Activated naive CD8-positive, alpha-beta T cell treated with anti-CD3 and anti-CD28 coated beads, Interleukin-2, amount 50 U/mL, for 16 hours (primary cell): ENCODE data around the gene OTOP2.

ENCODE experiments used
- DNase-seq: peaks from one replicate; pipeline ENCODE4 v3.0.0-alpha.2; 2020; ENCODE audit warnings: low read depth, low spot score

OTOP2 gene

DNA sequence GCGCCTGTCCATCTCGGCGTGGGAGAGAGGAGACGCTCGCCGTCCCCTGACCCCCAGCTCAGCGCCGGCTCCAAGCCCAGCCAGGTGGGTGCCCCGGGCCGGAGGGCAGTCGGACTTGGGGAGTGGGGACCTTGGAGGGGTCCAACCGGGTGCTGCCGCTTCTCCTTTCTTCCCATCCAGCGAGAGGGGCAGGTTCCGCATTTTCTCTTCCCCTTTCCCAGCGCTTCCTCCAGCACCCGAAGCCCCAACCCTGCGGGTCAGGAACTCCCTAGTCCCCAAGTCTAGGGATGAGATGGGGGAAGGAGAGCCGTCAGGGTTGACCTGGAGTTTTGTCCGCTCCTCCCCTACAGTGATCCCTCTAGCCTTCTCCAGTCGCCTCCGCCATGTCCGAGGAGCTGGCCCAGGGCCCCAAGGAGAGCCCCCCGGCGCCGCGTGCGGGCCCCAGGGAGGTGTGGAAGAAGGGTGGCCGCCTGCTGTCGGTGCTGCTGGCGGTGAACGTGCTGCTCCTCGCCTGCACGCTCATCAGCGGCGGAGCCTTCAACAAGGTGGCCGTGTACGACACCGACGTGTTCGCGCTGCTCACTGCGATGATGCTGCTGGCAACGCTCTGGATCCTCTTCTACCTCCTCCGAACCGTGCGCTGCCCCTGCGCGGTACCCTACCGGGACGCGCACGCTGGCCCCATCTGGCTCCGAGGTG, at the start of gene OTOP2:
Gene OTOP2 (plus strand): TSS at position 24 of the 699 bp plus-strand sequence. CDS start 360 bp downstream, at position 384.
- DNase-seq, result no peak

DNA sequence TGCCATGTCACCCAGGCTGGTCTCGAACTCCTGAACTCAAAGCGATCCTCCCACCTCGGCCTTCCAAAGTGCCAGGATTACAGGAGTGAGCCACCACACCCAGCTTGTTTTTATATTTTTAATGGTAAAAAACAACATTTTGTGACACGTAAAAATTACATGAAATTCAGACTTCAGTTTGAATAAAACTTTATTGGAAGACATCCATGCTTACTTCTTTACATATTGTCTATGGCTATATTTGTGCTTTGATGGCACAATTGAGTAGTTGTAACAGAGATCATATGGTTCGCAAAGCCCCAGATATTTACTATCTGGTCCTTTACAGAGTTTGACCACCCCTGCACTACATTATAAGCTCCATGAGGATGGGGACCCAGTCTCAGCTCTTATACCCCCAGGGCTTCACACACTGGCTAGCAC, 49.4 kb upstream of the OTOP2 start:
- no peak for DNase-seq

DNA sequence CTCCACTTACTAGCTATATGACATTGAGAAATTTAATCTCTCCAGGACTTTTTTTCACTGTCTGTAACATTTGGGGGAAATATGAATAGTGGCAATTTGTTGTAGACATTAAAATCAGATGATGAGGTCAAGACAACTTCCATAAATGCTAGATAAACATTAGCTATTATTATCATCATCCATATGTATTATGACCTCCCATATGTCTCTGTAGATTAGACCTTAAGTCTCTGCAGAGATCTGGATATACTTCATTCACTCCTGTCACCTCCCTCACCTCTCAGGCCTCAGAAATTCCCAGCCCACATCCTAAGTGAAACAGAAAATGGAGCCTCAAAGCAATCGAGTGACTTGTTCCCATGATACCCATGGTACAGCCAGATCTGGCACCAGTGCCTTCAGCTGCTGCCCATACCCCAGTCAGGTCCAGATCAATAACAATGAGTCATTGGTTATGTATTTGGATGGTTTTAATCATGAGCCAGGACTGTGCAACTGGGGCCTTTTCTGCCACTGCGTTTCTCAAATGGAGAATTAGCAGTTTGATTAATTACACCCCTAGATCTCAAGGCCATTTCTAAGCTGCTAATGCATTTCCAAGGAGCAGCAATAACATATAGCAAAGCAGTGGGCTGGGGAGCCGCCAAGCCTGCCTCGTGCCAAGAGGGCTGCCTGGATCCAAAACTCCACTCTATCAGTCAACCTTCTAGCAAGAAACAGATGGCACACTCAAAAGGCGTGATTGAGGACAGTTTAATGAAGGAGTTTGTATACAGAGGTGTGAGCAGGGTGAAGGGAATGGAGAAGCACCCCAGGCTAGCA, 48.7 kb upstream of the OTOP2 start:
- no peak for DNase-seq

DNA sequence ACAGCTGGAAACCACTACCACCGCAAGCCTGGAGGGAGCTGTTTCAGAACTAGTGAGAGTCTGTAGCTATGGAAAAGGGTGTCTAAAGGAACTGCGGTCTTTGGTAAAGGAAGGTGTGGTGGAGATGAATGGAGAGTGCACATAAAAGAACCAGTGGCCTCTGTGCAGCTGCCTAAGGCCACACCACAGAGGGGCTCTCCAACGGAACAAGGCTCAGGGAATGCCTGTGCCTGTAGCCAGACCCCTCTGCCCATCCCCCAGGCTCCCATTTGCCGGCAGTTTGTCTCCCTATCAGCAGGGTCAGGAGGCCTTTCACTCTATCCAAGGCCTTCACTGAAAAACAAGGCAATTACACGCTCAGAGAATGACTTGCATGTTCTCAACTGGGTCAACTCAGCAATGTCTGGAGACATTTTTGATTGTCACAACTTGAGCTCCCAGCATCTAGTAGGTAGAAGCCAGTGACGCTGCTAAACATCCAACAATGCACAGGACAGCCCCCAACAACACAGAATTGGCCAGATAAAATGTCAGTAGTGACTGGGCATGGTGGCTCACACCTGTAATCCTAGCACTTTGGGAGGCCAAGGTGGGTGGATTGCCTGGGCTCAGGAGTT, 48.0 kb upstream of the OTOP2 start:
- no peak for DNase-seq

- no peak for DNase-seq
These were observed 46.2 kb upstream of the OTOP2 start for GRCh38 chr17:74877592-74878548.

- DNase-seq, result no peak
These were observed 45.4 kb upstream of the OTOP2 start for GRCh38 chr17:74878658-74879057.

DNA sequence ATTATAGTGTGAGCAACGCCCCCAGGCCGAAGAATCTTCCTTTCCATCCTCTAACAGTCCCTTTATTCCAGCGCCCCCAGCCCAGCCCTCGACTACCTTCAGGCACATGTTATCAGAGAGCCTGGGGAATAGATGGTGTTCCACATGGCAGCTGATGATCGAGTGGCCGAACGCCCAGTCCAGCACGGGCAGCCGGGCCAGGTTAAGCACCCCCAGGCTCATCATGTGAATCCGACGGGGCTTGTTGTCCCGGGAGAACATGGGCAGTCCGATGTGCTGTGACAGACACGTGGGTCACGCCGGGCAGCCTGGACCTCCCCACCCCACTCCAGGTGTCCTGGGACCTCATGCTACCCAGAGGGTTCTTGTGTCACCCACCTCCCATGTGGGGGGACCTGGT, 44.8 kb upstream of the OTOP2 start:
- DNase-seq, result no peak

DNA sequence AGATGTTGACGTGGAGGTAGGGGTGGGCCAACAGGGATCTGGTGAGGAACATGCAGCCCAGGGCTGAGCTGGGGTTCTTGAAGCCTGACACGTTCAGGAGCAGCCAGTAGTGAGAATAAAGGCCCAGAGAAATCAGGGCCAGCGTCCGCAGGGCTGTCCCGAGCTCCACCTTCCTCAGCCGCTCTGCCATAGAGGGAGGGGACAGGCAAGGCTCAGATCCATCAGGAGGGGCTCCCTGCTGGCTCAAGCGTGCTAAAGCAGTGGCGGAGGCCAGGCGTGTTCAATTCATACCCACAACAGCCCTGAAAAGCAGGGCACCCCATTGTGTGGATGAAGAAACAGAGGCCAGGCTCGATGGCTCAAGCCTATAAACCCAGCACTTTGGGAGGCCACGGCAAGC, 43.0 kb upstream of the OTOP2 start:
- DNase-seq, result no peak

DNA sequence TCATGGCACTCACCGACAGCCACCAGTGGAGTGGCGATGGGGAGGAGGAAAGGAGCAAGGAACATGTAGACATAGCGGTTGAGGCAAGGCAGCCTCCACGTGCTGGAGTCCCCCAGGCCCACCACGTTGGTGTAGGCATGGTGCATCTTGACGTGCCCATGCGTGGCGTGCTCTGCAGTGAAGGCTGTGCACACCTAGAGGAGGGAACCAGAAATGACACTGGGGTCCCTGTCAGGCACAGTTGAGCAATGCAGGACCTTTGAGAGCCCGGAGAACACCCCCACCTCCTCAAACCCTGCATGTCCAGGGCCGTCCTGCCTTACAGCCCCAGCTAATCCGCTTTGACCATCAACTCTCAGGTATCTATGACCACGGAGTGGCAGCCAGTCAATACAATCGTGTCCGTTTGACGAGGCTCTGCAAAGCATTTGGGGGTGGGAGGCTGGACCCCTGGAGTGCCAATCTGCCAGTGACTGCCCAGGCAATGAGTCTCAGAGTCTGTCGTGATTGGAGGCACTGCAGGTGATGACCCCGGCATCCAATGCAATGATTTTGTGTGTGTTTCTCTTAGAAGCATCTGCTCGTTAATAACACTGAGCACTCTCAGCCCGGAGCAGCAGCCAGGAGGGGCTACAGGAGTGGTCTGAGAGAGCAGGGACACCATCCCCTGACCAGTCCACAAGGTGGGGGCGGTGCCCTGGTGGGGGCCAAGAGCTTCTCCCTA, 41.4 kb upstream of the OTOP2 start:
- DNase-seq, result no peak

DNA sequence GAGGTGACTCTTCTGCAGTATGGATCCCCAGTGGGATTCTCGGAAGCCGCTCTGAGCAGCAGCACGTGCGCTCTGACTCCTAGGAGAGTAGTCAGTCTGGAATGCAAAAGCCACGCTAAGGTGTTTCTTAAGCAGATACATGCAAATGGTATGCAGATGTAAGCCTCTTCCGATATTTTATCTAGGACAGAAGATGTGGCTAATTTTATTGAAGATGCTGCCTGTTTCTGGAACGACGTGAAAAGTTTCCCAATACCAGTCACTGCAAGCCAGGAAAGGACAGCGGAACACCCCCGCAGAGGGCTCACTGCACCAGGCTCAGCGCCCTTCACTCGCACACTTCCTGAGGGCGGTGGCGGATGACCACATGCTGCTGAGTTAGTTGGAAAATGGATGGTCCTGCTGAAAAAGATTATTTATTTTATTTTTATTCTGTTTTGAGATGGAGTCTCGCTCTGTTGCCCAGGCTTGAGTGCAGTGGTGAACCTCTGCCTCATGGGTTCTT, 40.8 kb upstream of the OTOP2 start:
- DNase-seq, result no peak

DNA sequence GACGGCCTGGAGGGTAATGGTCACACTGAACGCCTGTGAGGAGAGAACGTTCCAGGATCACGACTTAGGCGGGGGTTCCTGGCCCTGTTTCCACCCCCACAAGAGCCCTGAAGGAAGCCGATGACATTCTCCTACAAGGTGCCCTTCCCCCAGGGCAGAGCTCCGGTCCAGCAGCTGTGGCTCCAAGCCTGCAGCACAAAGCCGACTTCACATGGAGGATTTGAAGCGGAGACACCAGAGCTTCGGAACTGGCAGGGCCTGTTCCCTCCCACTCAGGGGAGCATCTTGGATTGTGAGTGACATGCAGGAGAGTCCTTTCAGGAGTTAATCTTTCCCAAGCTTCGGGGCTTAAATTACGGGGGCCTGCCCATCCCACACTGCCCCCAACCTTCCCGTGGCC, 35.6 kb upstream of the OTOP2 start:
- DNase-seq, result no peak

GRCh38 chr17:74890554-74890953, 33.5 kb upstream of the OTOP2 start:
- no peak for DNase-seq

DNA sequence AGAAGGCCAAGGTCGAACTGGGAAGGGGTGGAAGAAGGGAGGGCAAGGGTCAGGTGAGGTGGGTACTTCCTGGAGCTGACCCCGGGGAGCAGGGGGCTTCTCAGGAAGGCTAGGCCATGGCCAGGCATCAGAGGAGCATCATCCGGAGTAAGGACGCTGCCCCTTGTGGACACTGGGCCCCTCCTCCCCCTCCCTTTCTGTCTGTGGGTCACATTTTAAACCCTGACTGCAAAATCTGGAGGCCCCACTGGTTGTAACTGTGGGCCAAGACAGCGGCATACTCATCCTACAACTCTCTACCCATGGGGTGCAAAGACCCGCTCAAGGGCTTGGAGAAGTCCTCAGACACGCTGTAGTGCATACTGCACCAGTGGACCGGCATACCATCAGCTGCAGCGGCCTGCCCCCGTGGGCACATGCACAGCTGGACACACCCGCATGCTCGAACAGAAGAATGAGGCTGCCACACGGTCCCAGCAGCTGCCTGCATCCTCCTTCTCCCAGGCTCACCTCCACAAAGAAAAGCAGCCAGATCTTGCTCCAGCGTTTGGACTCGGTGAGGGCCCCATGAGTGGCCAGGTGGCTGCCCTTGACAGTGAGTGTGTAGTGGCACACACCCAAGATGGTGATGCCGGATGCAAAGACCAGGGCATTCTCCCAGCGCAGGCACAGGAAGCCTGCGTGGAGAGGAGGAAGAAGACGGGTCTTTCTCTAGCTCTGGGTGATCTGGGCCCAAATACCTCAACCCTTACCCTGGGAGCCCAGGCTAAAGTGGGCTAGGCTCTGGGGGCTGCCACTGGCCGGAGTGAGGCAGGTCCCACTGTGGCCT, 31.8 kb upstream of the OTOP2 start:
- DNase-seq, result no peak

DNA sequence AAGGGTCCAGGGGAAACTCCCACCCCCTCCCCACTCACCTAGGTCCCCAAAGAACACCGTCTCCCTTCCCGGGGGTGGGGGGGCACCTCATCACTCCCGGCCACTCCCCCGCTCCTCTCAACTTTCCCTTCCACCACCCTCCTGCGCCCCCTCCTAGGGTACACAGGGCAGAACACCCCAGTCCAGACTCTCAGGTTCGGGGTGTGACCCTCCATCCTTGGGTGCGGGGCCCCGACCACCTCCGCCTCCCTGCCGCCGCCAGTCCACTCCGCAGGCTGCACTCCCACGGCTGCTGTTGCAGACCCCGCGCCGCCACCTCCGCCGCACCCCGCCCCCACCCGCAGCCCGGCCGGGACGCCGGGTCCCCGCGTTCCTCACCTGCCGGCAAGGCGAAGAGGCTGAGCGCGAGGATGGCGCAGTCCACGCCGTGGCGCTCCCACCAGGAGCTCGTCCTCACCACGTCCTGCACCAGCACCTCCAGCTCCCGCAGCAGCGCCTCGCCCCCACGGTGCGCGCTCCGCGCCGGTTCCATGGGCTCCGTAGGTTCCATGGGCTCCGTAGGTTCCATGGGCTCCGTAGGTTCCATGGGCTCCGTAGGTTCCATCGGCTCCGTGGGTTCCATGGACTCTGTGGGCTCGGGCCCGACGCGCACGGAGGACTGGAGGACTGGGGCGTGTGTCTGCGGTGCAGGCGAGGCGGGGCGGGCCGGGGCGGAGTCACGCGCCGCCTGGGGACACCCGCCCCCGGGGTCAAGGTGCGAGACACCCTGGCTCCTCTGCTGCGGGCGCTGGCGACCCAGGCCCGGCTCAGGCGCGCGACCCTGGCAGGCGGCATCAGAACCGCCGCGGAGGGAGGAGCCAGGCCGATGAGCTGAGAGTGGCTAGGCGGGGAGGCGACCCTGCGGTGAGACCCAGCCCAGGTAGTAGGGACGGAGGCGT, 30.8 kb upstream of the OTOP2 start, which contains the start of gene FADS6:
Gene FADS6 (minus strand): TSS at position 660 of the 938 bp plus-strand sequence. CDS start 38 bp downstream, at position 622.
- no peak for DNase-seq

DNA sequence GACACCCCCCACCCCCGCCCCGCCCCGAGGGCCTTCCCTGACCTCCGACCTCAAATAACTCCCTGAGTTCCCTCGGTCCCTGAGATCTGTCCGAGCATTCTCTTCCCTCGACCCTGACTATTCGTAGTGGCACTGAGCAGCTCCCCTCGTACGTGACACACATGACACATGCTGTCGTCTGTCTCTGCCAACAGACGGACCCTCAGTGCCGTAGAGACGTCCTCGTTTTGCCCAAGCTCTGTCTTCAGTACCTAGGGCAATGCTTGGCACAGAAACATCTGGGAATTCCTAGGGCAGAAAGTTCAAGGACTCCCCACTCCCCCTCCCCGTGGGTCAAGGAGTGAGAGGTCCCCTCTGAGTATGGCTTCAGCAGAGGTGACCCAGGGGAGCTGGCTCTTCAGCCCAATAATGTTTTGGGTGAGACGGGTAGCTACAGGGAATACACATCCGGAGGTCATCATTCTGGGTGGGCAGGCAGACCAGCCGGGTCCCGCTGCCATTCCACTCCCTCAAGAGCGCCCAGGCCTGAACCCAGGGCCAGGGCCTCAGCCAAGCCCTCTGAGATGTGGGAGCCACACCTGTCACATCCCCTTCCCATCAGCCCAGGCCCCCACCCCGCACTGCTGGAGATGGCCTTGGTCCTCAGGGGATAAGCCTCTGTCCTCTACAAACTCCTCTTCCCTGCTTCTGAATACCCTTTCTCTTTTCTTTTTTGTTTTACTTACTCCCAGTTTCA, 30.0 kb upstream of the OTOP2 start:
- DNase-seq, result no peak

DNA sequence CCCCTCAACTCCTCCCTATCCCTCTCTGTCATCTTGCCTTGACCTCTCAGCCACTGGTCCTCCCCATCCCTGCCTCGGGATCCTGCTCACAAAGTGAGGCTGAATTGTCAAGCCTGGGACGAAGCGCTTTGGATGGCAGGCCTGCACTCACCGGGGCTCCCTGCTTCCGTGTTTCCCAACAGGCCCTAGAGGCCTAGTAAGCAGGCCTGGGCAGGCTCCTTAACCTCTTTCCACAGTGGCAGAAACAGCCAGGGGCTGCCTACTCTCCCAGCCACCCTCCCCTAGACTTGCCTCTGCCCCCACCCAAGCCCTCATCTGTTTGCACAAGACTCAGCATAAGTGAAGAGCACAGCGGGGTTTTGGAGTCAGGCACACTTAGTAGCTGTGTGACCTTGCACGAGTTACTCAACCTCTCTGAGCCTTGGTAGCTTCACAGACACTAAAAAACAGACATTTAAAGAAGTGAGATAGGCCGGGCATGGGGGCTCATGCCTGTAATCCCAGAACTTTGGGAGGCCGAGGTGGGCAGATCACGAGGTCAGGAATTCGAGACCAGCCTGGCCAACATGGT, 25.6 kb upstream of the OTOP2 start:
- no peak for DNase-seq

DNA sequence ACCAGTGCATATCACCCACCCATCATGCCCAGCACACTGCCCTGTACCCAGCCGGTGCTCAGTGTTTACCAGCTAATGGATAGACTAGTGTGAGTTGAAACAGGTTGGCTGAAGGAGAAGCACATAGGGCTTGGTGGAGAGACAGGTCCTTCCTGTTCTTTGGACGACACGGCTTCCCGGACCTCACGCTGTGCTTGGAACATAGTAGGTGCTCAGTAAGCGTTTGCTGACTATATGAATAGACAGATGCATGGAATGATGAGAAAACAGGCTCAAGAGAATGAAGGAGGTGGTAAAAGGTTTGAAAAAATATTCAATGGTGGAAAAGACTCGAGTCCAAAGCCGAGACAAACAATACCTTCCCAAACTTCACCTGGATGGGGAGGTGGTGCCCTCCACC, 23.9 kb upstream of the OTOP2 start:
- DNase-seq, result no peak
